ENCODE measurements around the gene HMGB3. TPM values are rescaled to one million over a fixed set of nuclear protein-coding genes. Genes with fewer than 3 reads are reported as not detected.
"Not testable (repeated sequence)": the region's sequence is repeated elsewhere in the genome, so short reads cannot be mapped to it uniquely, and the experiment has no call there.

Gene HMGB3
- total and polyA plus RNA-seq, 2 donors (not counting 1 experiment from before 2014, with no cell fraction given): 0.51 to 1.6 TPM

- intact Hi-C loops (cut with micrococcal nuclease): no loop called here
- Mint-ChIP-seq H3K4me1 (no peaks in the 10 kb centered on the region), H3K4me3 (no peak overlapping the region), H3K27me3 (no peaks in the 10 kb centered on the region), H3K9me3 (ENCODE audit: insufficient read depth) (no peaks in the 10 kb centered on the region), H3K27ac (no peak overlapping the region)
- Histone ChIP-seq H3K9me3 (ENCODE audit: control extremely low read depth in 1 of 3, control insufficient read depth in 2 of 3, insufficient read depth in 1 of 3, low read length in 2 of 3) (no peaks in the 10 kb centered on the region), H2AFZ (ENCODE audit: insufficient read depth, low read depth, low read length, poor library complexity, severe bottlenecking) (no peak overlapping the region), H3K4me1 (ENCODE audit: control insufficient read depth in 2 of 2, insufficient read depth in 2 of 2, low read length in 2 of 2) (no peaks in the 10 kb centered on the region), H3K9ac (ENCODE audit: low read length) (no peak overlapping the region), H3K4me3 (ENCODE audit: control extremely low read depth in 1 of 5, extremely low read depth in 1 of 5, insufficient read depth in 1 of 5, low read depth in 2 of 5, low read length in 4 of 5) (no peak overlapping the region), H4K20me1 (ENCODE audit: control insufficient read depth, insufficient read depth, low read length, poor library complexity, severe bottlenecking) (no peaks in the 10 kb centered on the region), H3K4me2 (replicated peaks; ENCODE audit: low read depth, low read length, poor library complexity, severe bottlenecking) (no peak overlapping the region), H3K79me2 (ENCODE audit: control insufficient read depth, insufficient read depth, low read length) (no peaks in the 10 kb centered on the region), H3K27ac (ENCODE audit: low read length in 2 of 2) (no peak overlapping the region), H3K36me3 (replicated peaks in 1 of 2; ENCODE audit: control extremely low read depth in 1 of 2, control insufficient read depth in 1 of 2, extremely low read depth in 1 of 2, insufficient read depth in 2 of 2, low read length in 1 of 2) (no peaks in the 10 kb centered on the region), H3K27me3 (replicated peaks in 1 of 4; ENCODE audit: control extremely low read depth in 1 of 4, control insufficient read depth in 3 of 4, insufficient read depth in 4 of 4, low read length in 3 of 4) (no peaks in the 10 kb centered on the region)
- no peak for DNase-seq
- no peak for TF ChIP-seq EZH2 (IDR thresholded peaks at IDR 0.05; ENCODE audit: borderline replicate concordance, insufficient read depth, low read depth, low read length, poor library complexity, severe bottlenecking)
- ATAC-seq (ENCODE audit: low read depth): no peak
- no CpG with 5 or more reads among the region's 2 CpGs for WGBS (ENCODE audit: insufficient coverage)
- ChIA-PET CTCF (no interaction called here), POLR2A (no interaction called here)
These were observed 23.6 kb upstream of the HMGB3 start for GRCh38 chrX:150959557-150959956.

- TF ChIP-seq EZH2 (IDR thresholded peaks at IDR 0.05; ENCODE audit: borderline replicate concordance, insufficient read depth, low read depth, low read length, poor library complexity, severe bottlenecking): no peak
- TF ChIP-seq CTCF (IDR thresholded peaks at IDR 0.05): no peak
- H3K4me1 ChIP-seq (ENCODE audit: control insufficient read depth in 2 of 2, insufficient read depth in 2 of 2, low read length in 2 of 2): no peaks in the 10 kb centered on the region
- intact Hi-C loops (cut with micrococcal nuclease): no loop called here
- no peaks in the 10 kb centered on the region for H3K79me2 ChIP-seq (ENCODE audit: control insufficient read depth, insufficient read depth, low read length)
- ATAC-seq (ENCODE audit: low read depth) (no peak), DNase-seq (no peak)
- H3K36me3 ChIP-seq (replicated peaks in 1 of 2; ENCODE audit: control extremely low read depth in 1 of 2, control insufficient read depth in 1 of 2, extremely low read depth in 1 of 2, insufficient read depth in 2 of 2, low read length in 1 of 2): no peaks in the 10 kb centered on the region
- ChIA-PET POLR2A (no interaction called here), CTCF (no interaction called here)
- no peaks in the 10 kb centered on the region for H3K27me3 ChIP-seq (replicated peaks in 1 of 4; ENCODE audit: control extremely low read depth in 1 of 4, control insufficient read depth in 3 of 4, insufficient read depth in 4 of 4, low read length in 3 of 4)
- Mint-ChIP-seq H3K4me1 (no peaks in the 10 kb centered on the region), H3K9me3 (ENCODE audit: insufficient read depth) (no peaks in the 10 kb centered on the region), H3K4me3 (no peak overlapping the region), H3K27me3 (no peaks in the 10 kb centered on the region), H3K27ac (no peak overlapping the region)
- H3K4me3 ChIP-seq (ENCODE audit: control extremely low read depth in 1 of 5, extremely low read depth in 1 of 5, insufficient read depth in 1 of 5, low read depth in 2 of 5, low read length in 4 of 5): no peak overlapping the region
- H2AFZ ChIP-seq (ENCODE audit: insufficient read depth, low read depth, low read length, poor library complexity, severe bottlenecking): no peak overlapping the region
- no CpG with 5 or more reads among the region's 7 CpGs for WGBS (ENCODE audit: insufficient coverage)
- no peak overlapping the region for H3K4me2 ChIP-seq (replicated peaks; ENCODE audit: low read depth, low read length, poor library complexity, severe bottlenecking)
- H3K9me3 ChIP-seq (ENCODE audit: control extremely low read depth in 1 of 3, control insufficient read depth in 2 of 3, insufficient read depth in 1 of 3, low read length in 2 of 3): no peaks in the 10 kb centered on the region
- H4K20me1 ChIP-seq (ENCODE audit: control insufficient read depth, insufficient read depth, low read length, poor library complexity, severe bottlenecking): no peaks in the 10 kb centered on the region
- H3K27ac ChIP-seq (ENCODE audit: low read length in 2 of 2): no peak overlapping the region
- no peak overlapping the region for H3K9ac ChIP-seq (ENCODE audit: low read length)
These were observed 21.5 kb upstream of the HMGB3 start for GRCh38 chrX:150961631-150962030.

- H3K27me3 ChIP-seq (replicated peaks in 1 of 4; ENCODE audit: control extremely low read depth in 1 of 4, control insufficient read depth in 3 of 4, insufficient read depth in 4 of 4, low read length in 3 of 4); H3K4me1 ChIP-seq (ENCODE audit: control insufficient read depth in 2 of 2, insufficient read depth in 2 of 2, low read length in 2 of 2); CTCF ChIA-PET; H3K36me3 ChIP-seq (replicated peaks in 1 of 2; ENCODE audit: control extremely low read depth in 1 of 2, control insufficient read depth in 1 of 2, extremely low read depth in 1 of 2, insufficient read depth in 2 of 2, low read length in 1 of 2); H2AFZ ChIP-seq (ENCODE audit: insufficient read depth, low read depth, low read length, poor library complexity, severe bottlenecking); DNase-seq; intact Hi-C loops (cut with micrococcal nuclease); ATAC-seq (ENCODE audit: low read depth); H3K9me3 ChIP-seq (ENCODE audit: control extremely low read depth in 1 of 3, control insufficient read depth in 2 of 3, insufficient read depth in 1 of 3, low read length in 2 of 3); H3K4me1 Mint-ChIP-seq; H3K4me3 ChIP-seq (ENCODE audit: control extremely low read depth in 1 of 5, extremely low read depth in 1 of 5, insufficient read depth in 1 of 5, low read depth in 2 of 5, low read length in 4 of 5); H3K79me2 ChIP-seq (ENCODE audit: control insufficient read depth, insufficient read depth, low read length); H3K27ac Mint-ChIP-seq; H3K4me3 Mint-ChIP-seq; H3K9ac ChIP-seq (ENCODE audit: low read length); H4K20me1 ChIP-seq (ENCODE audit: control insufficient read depth, insufficient read depth, low read length, poor library complexity, severe bottlenecking); H3K27ac ChIP-seq (ENCODE audit: low read length in 2 of 2); POLR2A ChIA-PET; H3K27me3 Mint-ChIP-seq; H3K9me3 Mint-ChIP-seq (ENCODE audit: insufficient read depth); H3K4me2 ChIP-seq (replicated peaks; ENCODE audit: low read depth, low read length, poor library complexity, severe bottlenecking): not testable (repeated sequence)
- 94% methylated on average over 10 of the region's 12 CpGs for WGBS (ENCODE audit: insufficient coverage)
These were observed 18.7 kb upstream of the HMGB3 start for GRCh38 chrX:150964416-150964815.
